ENCODE measurements around the gene POGLUT2. TPM values are rescaled to one million over a fixed set of nuclear protein-coding genes. Genes with fewer than 3 reads are reported as not detected.

POGLUT2 gene
- total RNA-seq, 5 donors from 2014 or later (not counting 1 experiment from before 2014, with no cell fraction given), result 0.18 to 1.6 (median 0.93) TPM

Other genes with a start within 250 kb of the POGLUT2 start
- 100 to 1,000 TPM; 111 to 135 (median 115) TPM for gene TPP2, start 202.0 kb downstream of the POGLUT2 start, total RNA-seq
- gene METTL21C, start 103.9 kb downstream of the POGLUT2 start, total RNA-seq, result not detected
- gene TEX30, start 25.2 kb downstream of the POGLUT2 start, total RNA-seq, result 1 to 10 TPM; 5.5 to 8.6 (median 7.8) TPM
- gene BIVM, start 143 bp upstream of the POGLUT2 start, total RNA-seq, result 10 to 100 TPM in 2 of 5 donors, 1 to 10 TPM in 3; 6.2 to 15.6 (median 9.3) TPM
- 100 to 1,000 TPM; 104 to 123 (median 114) TPM for gene ERCC5, start 47.1 kb upstream of the POGLUT2 start, total RNA-seq